Body of pancreas (tissue), 4 donors: ENCODE data around the gene ERCC5. TPM values are rescaled to one million over a fixed set of nuclear protein-coding genes. Genes with fewer than 3 reads are reported as not detected.

Experiments used
- ATAC-seq: fragments of 150-250 bp; one replicate; pipeline ENCODE4 v1.9.1; 2016
- DNase-seq, 4 donors: peaks; one replicate each; pipeline ENCODE4 v3.0.0-alpha.2; 2019
- H3K27ac ChIP-seq, 4 donors: fragments of 200-600 bp; sonication (generic); 1 replicate in 3 of 4; 2 replicates in 1 of 4; pipeline versions ENCODE4 v1.5.1 to v1.6.1; 2016 to 2019; ENCODE audit warnings: mild to moderate bottlenecking in 1 of 4, mixed read lengths in 1 of 4, moderate library complexity in 1 of 4
- H3K27me3 ChIP-seq, 2 donors: fragments of 200-600 bp; sonication (generic); one replicate each; pipeline ENCODE4 v1.6.0; 2016; ENCODE audit warnings: mild to moderate bottlenecking in 1 of 2
- H3K36me3 ChIP-seq, 2 donors: fragments of 200-600 bp; sonication (generic); replicated peaks in 1 of 2; 2 replicates each; pipeline ENCODE4 v1.5.1; 2016; ENCODE audit warnings: low read depth in 2 of 2; ENCODE audit not compliant: insufficient read depth in 1 of 2
- H3K4me1 ChIP-seq: fragments of 200-600 bp; sonication (generic); one replicate; pipeline ENCODE4 v1.6.0; 2016
- H3K4me3 ChIP-seq, 2 donors: fragments of 200-600 bp; sonication (generic); 1 replicate in 1 of 2; 2 replicates in 1 of 2; pipeline ENCODE4 v1.5.1; 2016 to 2019
- H3K9me3 ChIP-seq, 3 donors: fragments of 200-600 bp; sonication (generic); 1 replicate in 2 of 3; 2 replicates in 1 of 3; pipeline ENCODE4 v1.5.1; 2016
- POLR2A ChIP-seq, 3 donors: fragments of 450-650 bp; IDR thresholded peaks; one replicate each; pipeline ENCODE4 v1.6.1; 2016; ENCODE audit warnings: antibody characterized with exemption in 3 of 3, mild to moderate bottlenecking in 2 of 3
- WGBS, 2 donors: methylation state at CpG; one replicate each; pipeline ENCODE4 v1.1.5; 2017; 5-methylcytosine and 5-hydroxymethylcytosine counted together
- intact Hi-C: fragments of 100-400 bp; cut with DNase I; formaldehyde crosslinking; loops from one replicate; pipeline ENCODE4 v1.15.1; 2023
- total RNA-seq, 2 donors: library from RNA; depleted of rRNA; stranded (reverse); fragments of >200 nt; gene quantifications; one replicate each; pipeline ENCODE4 v1.1.0, GENCODE V29; 2016
- TF ChIP-seq, protein P1 (sequence below), 7 experiments: fragments of 450-650 bp in 4 of 7; fragments of 200-600 bp in 3 of 7; sonication (generic) in 3 of 7; IDR thresholded peaks; one replicate each; pipeline ENCODE4 v1.5.1; 2016 to 2019; ENCODE audit warnings: antibody characterized with exemption in 7 of 7

The ERCC5 gene
- total RNA-seq, result 10 to 100 TPM; 31.9 to 42.8 TPM

DNA sequence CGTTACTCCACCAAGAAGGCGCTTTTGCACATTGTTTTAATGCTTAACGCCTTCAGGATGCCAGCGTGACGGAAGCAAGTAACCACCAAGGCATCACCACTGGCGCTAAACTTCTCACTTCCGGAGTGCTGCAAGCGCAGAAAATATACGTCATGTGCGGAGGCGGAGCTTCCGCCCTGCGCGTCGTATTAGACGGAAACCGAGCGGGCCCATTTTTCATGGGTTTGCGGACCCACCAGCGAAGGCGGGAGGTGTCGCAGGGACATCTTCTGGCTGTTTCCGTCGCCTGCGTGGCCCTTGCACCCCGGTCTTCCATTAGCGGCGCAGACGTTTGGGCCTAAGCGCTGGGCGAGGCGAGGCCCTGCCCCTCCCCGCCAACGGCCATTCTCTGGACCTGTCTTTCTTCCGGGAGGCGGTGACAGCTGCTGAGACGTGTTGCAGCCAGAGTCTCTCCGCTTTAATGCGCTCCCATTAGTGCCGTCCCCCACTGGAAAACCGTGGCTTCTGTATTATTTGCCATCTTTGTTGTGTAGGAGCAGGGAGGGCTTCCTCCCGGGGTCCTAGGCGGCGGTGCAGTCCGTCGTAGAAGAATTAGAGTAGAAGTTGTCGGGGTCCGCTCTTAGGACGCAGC is at the start of gene ERCC5:
ERCC5 (plus strand) TSS at position 403 of the 631 bp plus-strand sequence. CDS start 235 bp downstream, outside the sequence.
- H3K36me3 ChIP-seq, result no peaks in the 10 kb centered on the region
- peak; percentile 82 to 95 (median 93) for TF ChIP-seq POLR2A (IDR thresholded peaks at IDR 0.05)
- TF ChIP-seq, protein P1, sequence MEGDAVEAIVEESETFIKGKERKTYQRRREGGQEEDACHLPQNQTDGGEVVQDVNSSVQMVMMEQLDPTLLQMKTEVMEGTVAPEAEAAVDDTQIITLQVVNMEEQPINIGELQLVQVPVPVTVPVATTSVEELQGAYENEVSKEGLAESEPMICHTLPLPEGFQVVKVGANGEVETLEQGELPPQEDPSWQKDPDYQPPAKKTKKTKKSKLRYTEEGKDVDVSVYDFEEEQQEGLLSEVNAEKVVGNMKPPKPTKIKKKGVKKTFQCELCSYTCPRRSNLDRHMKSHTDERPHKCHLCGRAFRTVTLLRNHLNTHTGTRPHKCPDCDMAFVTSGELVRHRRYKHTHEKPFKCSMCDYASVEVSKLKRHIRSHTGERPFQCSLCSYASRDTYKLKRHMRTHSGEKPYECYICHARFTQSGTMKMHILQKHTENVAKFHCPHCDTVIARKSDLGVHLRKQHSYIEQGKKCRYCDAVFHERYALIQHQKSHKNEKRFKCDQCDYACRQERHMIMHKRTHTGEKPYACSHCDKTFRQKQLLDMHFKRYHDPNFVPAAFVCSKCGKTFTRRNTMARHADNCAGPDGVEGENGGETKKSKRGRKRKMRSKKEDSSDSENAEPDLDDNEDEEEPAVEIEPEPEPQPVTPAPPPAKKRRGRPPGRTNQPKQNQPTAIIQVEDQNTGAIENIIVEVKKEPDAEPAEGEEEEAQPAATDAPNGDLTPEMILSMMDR (IDR thresholded peaks at IDR 0.05), result peak in 3 of 7 experiments; percentile 6 to 30 (median 8)
- 0% methylated on average over 39 to 49 of the region's 49 CpGs for WGBS, 2 donors
- peaks cover 19% of the 10 kb centered on the region for H3K4me1 ChIP-seq
- no peaks in the 10 kb centered on the region for H3K27me3 ChIP-seq
- peak within 1 kb of the TSS; percentile 94 to 96 (median 95) for H3K27ac ChIP-seq
- intact Hi-C loops, result no loop called here
- DNase-seq (peak; percentile 93 to 96 (median 94)), ATAC-seq (peak; percentile 95)
- H3K9me3 ChIP-seq, result no peaks in the 10 kb centered on the region
- H3K4me3 ChIP-seq, result peak within 1 kb of the TSS; percentile 51 to 69

DNA sequence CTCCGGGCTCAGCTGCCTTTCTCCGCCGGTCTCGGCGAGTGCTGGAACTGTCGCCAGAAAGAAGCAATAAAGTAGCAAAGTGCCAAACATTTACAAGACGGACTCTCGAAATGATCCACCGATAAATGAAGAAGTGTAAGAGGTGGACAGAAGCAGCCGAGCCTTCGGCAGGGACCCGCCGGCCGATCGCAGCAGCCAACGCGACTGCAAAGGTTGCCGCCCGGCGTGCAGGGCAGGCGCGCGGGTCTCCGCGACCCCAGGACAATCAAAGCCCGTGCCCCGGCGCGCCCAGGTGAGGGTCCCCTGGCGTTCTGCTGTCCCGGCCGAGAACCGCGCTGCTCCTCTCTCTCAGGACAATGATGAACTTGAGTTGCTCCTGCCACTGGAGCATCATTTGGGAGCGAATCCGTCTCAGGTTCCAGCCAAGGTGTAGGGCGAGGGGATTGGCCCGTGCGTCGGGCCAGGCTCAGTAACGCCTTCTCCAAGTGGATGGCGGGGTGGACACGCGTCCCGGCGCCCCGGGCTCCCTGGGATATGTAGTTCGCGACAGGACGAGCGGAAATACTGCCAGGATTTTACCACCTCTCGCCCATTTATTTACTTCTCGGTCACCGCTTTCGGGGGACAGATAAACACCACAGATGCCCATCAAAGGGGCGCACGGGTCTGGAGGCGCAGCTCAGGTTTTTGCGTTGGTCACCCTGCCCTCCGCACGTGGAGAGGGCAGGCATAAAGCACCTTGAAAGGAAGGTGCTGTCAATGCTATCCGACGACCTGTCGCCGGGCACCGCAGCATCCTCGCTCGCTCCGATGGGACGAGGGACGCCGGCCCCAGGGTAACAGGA is 47.0 kb upstream of the ERCC5 start, which contains the start of the genes BIVM and POGLUT2:
BIVM (plus strand) TSS at position 539 of the 845 bp plus-strand sequence. CDS start 8,149 bp downstream, outside the sequence.
POGLUT2 (minus strand) TSS at position 396 of the 845 bp plus-strand sequence; CDS start at position 90, 306 bp downstream.
- peak within 1 kb of the TSS in 3 of 4 donors; percentile 73 to 84 (median 79) for H3K27ac ChIP-seq
- WGBS, 2 donors, result 0% methylated on average over 44 to 71 of the region's 72 CpGs
- peak; percentile 90 to 94 (median 92) for DNase-seq
- TF ChIP-seq, protein P1 (IDR thresholded peaks at IDR 0.05), result no peak
- peak in 2 of 3 donors; percentile 26 to 30 for TF ChIP-seq POLR2A (IDR thresholded peaks at IDR 0.05)
- peaks cover 17% of the 10 kb centered on the region for H3K4me1 ChIP-seq
- intact Hi-C loops, result no loop called here
- peak within 1 kb of the TSS; percentile 77 to 85 for H3K4me3 ChIP-seq
- H3K9me3 ChIP-seq, result no peaks in the 10 kb centered on the region
- H3K27me3 ChIP-seq, result no peaks in the 10 kb centered on the region
- no peaks in the 10 kb centered on the region for H3K36me3 ChIP-seq
- ATAC-seq, result peak; percentile 94

DNA sequence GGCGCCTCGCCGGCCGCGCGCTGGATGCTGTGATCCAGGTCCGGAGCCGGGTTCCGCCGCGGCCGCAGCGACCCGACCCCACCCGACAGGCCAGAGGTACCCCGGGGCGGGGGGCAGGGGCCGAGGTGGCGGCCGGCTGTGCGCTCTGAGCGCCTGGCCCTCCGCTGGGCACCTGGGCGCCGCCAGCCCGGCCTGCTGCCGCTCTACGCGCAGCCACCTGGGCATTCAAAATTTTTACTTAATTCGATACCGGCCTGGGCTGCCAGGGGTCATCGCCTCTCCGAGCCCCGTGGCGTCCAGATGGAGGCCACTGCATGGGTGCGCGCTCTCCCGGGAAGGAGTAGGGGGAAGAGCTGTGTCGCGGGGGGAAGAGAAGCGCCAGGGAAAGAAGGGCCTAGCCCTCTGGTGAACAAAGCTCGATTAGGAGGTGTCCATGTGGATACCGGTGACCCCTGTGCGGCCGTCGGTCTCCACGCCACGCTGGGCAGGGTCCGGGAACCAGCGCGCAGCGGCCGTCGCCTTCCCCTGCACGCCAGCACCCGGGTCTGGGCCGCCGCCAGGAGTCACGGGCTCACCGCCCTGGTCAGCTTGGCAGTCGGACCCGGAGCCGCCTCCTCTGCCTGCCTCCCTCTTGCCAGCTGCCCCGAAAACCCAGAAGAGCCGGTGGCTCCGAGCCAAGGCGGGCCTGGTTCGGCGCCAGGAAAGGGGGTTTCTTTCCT is 46.2 kb upstream of the ERCC5 start:
- Histone ChIP-seq H3K27ac (peak overlapping the region in 3 of 4 donors; percentile 73 to 84 (median 79)), H3K9me3 (no peaks in the 10 kb centered on the region), H3K27me3 (no peaks in the 10 kb centered on the region), H3K36me3 (no peaks in the 10 kb centered on the region), H3K4me3 (peak overlapping the region; percentile 77 to 85), H3K4me1 (peaks cover 19% of the 10 kb centered on the region)
- 1% methylated on average over 21 to 69 of the region's 69 CpGs for WGBS, 2 donors
- intact Hi-C loops, result no loop called here
- no peak for TF ChIP-seq POLR2A (IDR thresholded peaks at IDR 0.05)
- TF ChIP-seq, protein P1 (IDR thresholded peaks at IDR 0.05), result no peak
- DNase-seq, result peak in 3 of 4 donors; percentile 12 to 39 (median 28)
- ATAC-seq, result peak; percentile 30

DNA sequence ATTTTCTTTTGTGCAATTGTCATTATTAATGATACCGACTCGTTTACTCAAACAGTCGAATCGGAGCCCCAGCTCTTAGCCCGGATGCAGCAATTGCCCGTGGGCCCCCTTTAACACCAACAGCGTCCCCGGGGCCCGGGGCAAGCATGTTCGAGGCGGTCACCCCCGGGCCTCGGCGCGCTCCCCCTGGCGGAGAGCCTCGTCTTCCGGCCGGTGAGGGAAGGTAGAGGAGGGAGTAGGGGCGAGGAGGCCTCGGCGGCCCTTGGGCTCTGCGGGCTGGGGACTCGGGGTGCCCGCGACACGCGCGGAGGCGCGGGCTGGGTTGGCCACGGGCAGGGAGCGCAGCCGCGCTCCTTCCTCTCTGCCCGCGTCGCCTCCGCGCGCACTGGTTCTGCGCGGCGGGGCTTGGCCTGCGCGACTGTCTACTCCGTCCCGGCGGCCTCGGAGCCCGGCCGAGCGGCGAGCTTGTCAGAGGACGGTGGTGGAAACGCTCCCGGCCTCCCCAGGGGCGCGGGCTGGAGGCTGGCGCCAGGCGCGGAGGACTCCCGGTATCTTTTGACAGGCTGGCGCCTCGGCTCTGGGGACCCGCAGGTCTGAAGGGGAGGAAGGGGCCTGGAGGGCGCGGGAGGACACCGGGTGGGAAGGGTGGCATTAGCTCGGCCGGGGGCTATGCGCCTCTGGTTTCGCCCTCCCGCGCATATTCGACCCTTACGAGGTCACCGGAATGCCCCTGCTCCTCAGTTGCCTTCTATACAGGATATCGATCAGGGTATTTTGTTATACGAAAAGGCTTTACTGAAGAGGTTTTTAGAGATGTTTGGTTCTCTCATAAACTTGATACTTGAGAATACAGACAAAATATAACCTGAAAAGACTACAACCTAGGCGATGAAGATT is 45.4 kb upstream of the ERCC5 start:
- 1 to 3% methylated on average over 23 to 75 of the region's 81 CpGs for WGBS, 2 donors
- intact Hi-C loops, result no loop called here
- peak; percentile 80 for ATAC-seq

More for the DNA sequence above, 45.4 kb upstream of the ERCC5 start:
- H3K4me3 ChIP-seq, result peak overlapping the region; percentile 77 to 85
- peak; percentile 81 to 84 (median 82) for DNase-seq
- no peaks in the 10 kb centered on the region for H3K36me3 ChIP-seq
- H3K9me3 ChIP-seq, result no peaks in the 10 kb centered on the region
- H3K27me3 ChIP-seq, result no peaks in the 10 kb centered on the region
- TF ChIP-seq, protein P1 (IDR thresholded peaks at IDR 0.05), result peak; percentile 57 to 81 (median 75)
- TF ChIP-seq POLR2A (IDR thresholded peaks at IDR 0.05), result peak in 2 of 3 donors; percentile 49 to 50
- H3K27ac ChIP-seq, result peak overlapping the region; percentile 28 to 84 (median 76)
- H3K4me1 ChIP-seq, result peaks cover 19% of the 10 kb centered on the region
